ENCODE measurements around the gene PAX2.

GRCh38 chr10:100723180-100723579 lies 22.2 kb upstream of the PAX2 start:
- TF ChIP-seq ZNF747 (CRISPR knock-in tag; IDR thresholded peaks at IDR 0.05; ENCODE audit: borderline replicate concordance) (no peak), TCF7 (IDR thresholded peaks at IDR 0.05; ENCODE audit: low read depth) (no peak), CTCF (CRISPR knock-in tag; IDR thresholded peaks at IDR 0.05) (no peak), NR3C1 (CRISPR knock-in tag; IDR thresholded peaks at IDR 0.05) (no peak)

Measured in HepG2 (cell line).